GM10266 (cell line): ENCODE results near the gene OMA1.

Source experiments
- DNase-seq: peaks from one replicate; pipeline ENCODE4 v3.0.0; 2012; ENCODE audit errors: extremely low spot score
- TF ChIP-seq, protein P1 (sequence below): IDR thresholded peaks from 2 replicates; pipeline ENCODE4 v1.5.1; 2012; ENCODE audit warnings: mild to moderate bottlenecking, low read depth; ENCODE audit not compliant: control insufficient read depth, insufficient read depth; ENCODE audit errors: missing control alignments

OMA1 gene

DNA sequence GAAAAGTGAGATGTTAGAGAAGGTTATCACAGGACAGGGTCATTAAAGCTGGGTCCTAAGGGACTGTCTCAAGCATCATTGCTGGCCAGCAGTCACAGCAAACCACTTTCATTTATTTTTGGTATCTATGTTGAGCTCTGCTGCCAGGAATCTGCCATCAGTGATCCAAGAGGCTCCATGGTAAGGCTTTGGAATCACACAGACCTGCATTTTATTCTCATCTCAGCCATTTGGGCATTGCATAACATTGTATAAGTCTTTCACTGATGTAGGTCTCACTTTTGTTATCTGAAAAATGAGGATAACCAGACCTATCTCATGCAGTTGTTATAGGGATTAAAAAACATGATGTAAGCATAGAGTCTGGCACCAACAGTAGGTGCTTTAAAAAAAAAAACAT is 77.5 kb downstream of the OMA1 start:
- DNase-seq = no peak
- TF ChIP-seq, protein P1, sequence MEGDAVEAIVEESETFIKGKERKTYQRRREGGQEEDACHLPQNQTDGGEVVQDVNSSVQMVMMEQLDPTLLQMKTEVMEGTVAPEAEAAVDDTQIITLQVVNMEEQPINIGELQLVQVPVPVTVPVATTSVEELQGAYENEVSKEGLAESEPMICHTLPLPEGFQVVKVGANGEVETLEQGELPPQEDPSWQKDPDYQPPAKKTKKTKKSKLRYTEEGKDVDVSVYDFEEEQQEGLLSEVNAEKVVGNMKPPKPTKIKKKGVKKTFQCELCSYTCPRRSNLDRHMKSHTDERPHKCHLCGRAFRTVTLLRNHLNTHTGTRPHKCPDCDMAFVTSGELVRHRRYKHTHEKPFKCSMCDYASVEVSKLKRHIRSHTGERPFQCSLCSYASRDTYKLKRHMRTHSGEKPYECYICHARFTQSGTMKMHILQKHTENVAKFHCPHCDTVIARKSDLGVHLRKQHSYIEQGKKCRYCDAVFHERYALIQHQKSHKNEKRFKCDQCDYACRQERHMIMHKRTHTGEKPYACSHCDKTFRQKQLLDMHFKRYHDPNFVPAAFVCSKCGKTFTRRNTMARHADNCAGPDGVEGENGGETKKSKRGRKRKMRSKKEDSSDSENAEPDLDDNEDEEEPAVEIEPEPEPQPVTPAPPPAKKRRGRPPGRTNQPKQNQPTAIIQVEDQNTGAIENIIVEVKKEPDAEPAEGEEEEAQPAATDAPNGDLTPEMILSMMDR = no peak

DNA sequence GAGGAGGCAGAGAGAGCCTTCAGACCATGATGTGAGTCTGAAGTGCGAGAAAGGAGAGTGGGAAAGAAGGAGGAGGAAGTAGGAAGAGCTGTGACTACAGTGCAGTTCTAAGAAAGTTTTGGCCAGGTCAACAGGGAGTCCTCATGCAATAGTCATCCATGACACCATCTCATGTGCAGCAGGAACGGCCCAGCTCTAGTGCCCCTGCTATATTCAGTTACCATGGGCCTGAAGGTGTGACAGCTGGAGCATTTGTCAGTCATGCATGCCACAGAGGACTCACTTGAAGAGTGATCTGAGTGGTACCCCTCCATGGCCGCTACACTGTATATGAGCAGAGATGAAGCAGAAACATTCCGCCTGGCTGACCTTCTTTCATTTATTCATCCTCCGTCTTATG is 77.9 kb downstream of the OMA1 start:
- DNase-seq = no peak
- TF ChIP-seq, protein P1 = no peak

DNA sequence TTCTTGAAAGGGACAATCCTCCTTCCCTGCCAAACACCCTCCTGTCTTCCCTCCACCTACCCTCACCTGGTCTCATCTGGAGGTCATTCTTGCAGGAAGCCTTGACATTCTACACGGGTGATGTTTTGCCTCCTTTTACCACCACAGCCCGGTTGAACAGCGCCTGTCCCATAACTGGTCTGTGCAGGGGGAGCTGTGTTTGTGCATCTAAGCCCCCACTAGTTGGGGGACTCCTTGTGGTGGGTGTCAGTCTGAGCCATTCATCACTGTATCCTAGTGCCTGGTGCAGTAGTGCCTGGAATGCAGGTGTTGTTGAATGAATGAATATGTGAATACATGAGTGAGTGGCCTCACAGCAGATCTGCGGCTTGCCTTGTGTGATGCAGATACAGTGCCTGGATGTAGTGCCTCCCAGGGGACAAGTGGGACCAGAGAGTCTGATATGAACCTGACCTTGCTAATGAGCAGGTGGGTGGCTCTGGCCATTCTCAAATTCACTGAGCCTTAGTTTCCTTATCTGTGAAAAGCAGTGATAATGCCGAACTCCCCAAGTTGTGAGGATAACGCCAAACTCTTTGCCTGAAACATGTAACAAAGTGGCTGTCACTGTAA is 79.8 kb downstream of the OMA1 start:
- DNase-seq = no peak

DNA sequence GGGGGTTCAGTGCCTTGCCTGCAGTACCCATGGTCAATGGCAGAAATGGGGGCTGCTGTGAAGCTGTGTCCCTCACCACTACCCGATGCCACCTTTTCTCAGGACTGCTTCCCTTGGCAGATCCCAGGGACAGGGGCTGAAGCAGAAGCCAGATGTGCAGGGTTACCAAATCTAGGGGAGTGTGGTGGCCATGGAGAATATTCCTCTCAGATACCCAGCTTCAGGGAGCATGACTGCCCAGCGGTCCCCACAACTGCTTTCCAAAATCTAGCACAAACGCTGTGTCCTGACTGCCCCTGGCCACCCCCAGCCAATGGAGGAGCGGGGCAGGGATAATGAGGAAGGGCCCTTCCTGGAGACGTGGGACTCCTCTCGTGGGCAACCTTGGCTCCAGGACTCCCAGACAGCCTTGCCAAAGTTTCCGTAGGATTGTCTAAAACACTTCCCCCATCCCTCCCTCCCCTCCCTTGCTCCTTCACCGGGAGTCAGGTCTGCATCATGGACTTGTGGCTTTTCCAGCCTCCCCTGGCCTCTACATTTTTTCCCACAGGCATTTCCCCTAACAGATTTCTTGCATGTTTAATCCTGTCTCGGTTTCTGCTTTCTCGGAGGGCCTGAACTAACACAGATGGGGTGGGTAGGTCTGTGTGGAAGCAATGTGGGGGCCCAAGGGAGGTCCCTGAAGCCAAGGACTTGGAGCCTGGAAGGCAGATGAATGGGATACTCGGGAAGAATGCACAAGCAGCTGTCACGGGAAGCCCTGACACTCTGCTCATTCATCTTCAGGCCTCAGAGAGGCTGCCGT is 80.5 kb downstream of the OMA1 start:
- TF ChIP-seq, protein P1 = no peak
- no peak for DNase-seq

More for the DNA sequence above, 79.8 kb downstream of the OMA1 start:
- TF ChIP-seq, protein P1 = no peak

DNA sequence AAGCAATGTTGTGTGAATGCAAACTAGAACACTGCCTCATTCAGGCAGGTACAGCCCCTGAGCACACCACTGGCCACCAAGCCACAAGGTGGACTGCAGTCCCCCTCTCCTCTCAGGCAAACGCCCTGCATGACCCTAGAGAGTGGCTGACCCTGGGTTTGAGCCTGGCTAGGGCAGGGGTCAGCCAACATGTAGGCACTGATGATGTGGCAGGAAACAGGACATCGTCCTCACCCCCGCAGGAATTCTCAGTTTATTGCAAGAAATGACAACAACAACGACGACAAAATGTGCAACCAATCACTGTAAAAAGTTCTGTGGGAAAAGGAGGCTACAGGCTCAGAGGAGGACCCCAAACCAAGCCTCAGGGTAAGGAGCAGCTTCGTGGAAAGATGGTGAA is 81.3 kb downstream of the OMA1 start:
- no peak for DNase-seq
- TF ChIP-seq, protein P1 = no peak

DNA sequence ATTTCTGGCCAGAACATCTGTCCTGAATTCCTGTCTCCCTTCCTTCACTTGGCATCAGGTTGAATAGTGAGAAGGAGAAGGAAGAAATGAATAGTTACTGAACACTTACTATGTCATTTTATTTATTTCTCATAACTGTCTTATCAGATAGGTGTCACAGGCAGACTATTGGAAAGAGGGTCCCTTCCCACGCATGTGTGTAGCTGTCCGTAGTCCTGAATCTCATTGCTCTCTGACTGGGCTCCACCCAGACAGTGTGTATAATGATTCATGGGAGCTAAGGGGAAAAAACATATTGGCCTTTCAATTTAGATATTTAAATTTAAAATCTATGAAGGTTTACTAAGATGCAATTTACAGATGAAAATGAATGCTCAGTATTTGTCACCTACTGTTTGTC is 86.1 kb downstream of the OMA1 start:
- DNase-seq = no peak

More for the DNA sequence above, 86.1 kb downstream of the OMA1 start:
- TF ChIP-seq, protein P1 = no peak
